SU-DHL-6 (cell line): ENCODE measurements around the gene ALDH4A1.

Experiments
- H2AFZ ChIP-seq: fragments of 200-600 bp; sonication (generic); 2 replicates; pipeline ENCODE4 v1.6.1; 2014; ENCODE audit warnings: low read depth, mild to moderate bottlenecking, moderate library complexity, mixed read lengths, antibody characterized with exemption, low read length; ENCODE audit not compliant: severe bottlenecking
- H3F3A ChIP-seq: fragments of 200-600 bp; shearing (Covaris generic); 2 replicates; pipeline ENCODE4 v1.6.0; 2016; ENCODE audit warnings: antibody characterized with exemption, mild to moderate bottlenecking; ENCODE audit not compliant: insufficient read depth
- H3K27ac ChIP-seq: fragments of 200-600 bp; sonication (generic); 2 replicates; pipeline ENCODE4 v1.5.1; 2016; ENCODE audit warnings: low read depth, mild to moderate bottlenecking, low read length, moderate library complexity, mixed read lengths
- H3K27me3 ChIP-seq: fragments of 200-600 bp; sonication (generic), shearing (Covaris generic); 2 replicates; pipeline ENCODE4 v1.6.0; 2014; ENCODE audit warnings: mild to moderate bottlenecking, low read length
- H3K36me3 ChIP-seq: fragments of 200-600 bp; sonication (generic); 2 replicates; pipeline ENCODE4 v1.6.1; 2014; ENCODE audit warnings: mild to moderate bottlenecking, low read length, mixed read lengths
- H3K4me2 ChIP-seq: fragments of 300-600, 200-600 bp; shearing (Covaris generic), sonication (generic); 2 replicates; pipeline ENCODE4 v1.6.0; 2014; ENCODE audit warnings: low read length, low read depth, mild to moderate bottlenecking; ENCODE audit not compliant: poor library complexity, severe bottlenecking
- H3K4me3 ChIP-seq: fragments of 200-600 bp; sonication (generic); 2 replicates; pipeline ENCODE4 v1.5.1; 2014; ENCODE audit warnings: antibody characterized with exemption, low read length, mild to moderate bottlenecking, mixed read lengths; ENCODE audit not compliant: insufficient read depth, poor library complexity, severe bottlenecking
- H3K79me2 ChIP-seq: fragments of 200-600 bp; sonication (generic); 2 replicates; pipeline ENCODE4 v1.6.1; 2014; ENCODE audit warnings: mild to moderate bottlenecking, low read length, moderate library complexity; ENCODE audit not compliant: insufficient read depth
- H3K9ac ChIP-seq: fragments of 200-600 bp; sonication (generic); 2 replicates; pipeline ENCODE4 v1.7.0; 2014; ENCODE audit warnings: mild to moderate bottlenecking, low read length
- H3K9me2 ChIP-seq: fragments of 200-600 bp; sonication (generic); replicated peaks from 2 replicates; pipeline ENCODE4 v1.6.1; 2014; ENCODE audit warnings: low read length; ENCODE audit not compliant: insufficient read depth
- H3K9me3 ChIP-seq: fragments of 200-600 bp; sonication (generic); 2 replicates; pipeline ENCODE4 v1.6.1; 2014; ENCODE audit warnings: low read length, mixed read lengths; ENCODE audit not compliant: insufficient read depth
- H4K20me1 ChIP-seq: fragments of 200-600 bp; sonication (generic); 2 replicates; pipeline ENCODE4 v1.6.1; 2014; ENCODE audit warnings: low read depth, mild to moderate bottlenecking, antibody characterized with exemption, low read length, moderate library complexity, mixed read lengths
- CTCF ChIP-seq: fragments of 200-600 bp; sonication (generic); IDR thresholded peaks from one replicate; pipeline ENCODE4 v1.5.1; 2017; ENCODE audit warnings: antibody characterized with exemption, mild to moderate bottlenecking, low read length, moderate library complexity; ENCODE audit not compliant: insufficient read depth, poor library complexity, severe bottlenecking
- EZH2phosphoT487 ChIP-seq: fragments of 200-600 bp; sonication (generic), shearing (Covaris generic); conservative IDR thresholded peaks from 2 replicates; pipeline ENCODE4 v1.6.1; 2018; ENCODE audit warnings: mild to moderate bottlenecking, antibody characterized with exemption, low read length, moderate library complexity, mixed read lengths

ALDH4A1 gene

GRCh38 chr1:18932387-18932786 lies 30.0 kb upstream of the ALDH4A1 start:
- no peaks in the 10 kb centered on the region for H3K79me2 ChIP-seq
- no peak for TF ChIP-seq CTCF

GRCh38 chr1:18931730-18932129 lies 29.4 kb upstream of the ALDH4A1 start:
- no peaks in the 10 kb centered on the region for H3K9me2 ChIP-seq
- peaks cover 9% of the 10 kb centered on the region; the same call in 1 of the 2 replicates for H3F3A ChIP-seq
- no peak overlapping the region for H2AFZ ChIP-seq
- H3K4me2 ChIP-seq, result no peak overlapping the region
- no peaks in the 10 kb centered on the region for H4K20me1 ChIP-seq
- TF ChIP-seq CTCF, result no peak
- no peak for TF ChIP-seq EZH2phosphoT487
- no peaks in the 10 kb centered on the region for H3K9me3 ChIP-seq
- no peak overlapping the region for H3K9ac ChIP-seq
- H3K27me3 ChIP-seq, result no peaks in the 10 kb centered on the region
- no peak overlapping the region for H3K4me3 ChIP-seq
- no peak overlapping the region for H3K27ac ChIP-seq
- no peaks in the 10 kb centered on the region for H3K79me2 ChIP-seq
- H3K36me3 ChIP-seq, result no peaks in the 10 kb centered on the region

More at GRCh38 chr1:18932387-18932786, 30.0 kb upstream of the ALDH4A1 start:
- Histone ChIP-seq H3F3A (peaks cover 4% of the 10 kb centered on the region; the same call in 1 of the 2 replicates), H3K4me3 (no peak overlapping the region), H4K20me1 (no peaks in the 10 kb centered on the region), H3K9me3 (no peaks in the 10 kb centered on the region), H3K4me2 (no peak overlapping the region), H3K9ac (no peak overlapping the region), H3K36me3 (no peaks in the 10 kb centered on the region), H3K27ac (no peak overlapping the region), H3K27me3 (no peaks in the 10 kb centered on the region), H2AFZ (no peak overlapping the region), H3K9me2 (no peaks in the 10 kb centered on the region)

GRCh38 chr1:18929686-18930085 lies 27.3 kb upstream of the ALDH4A1 start:
- Histone ChIP-seq H3K9ac (no peak overlapping the region), H3K27me3 (no peaks in the 10 kb centered on the region), H3F3A (peaks cover 9% of the 10 kb centered on the region; the same call in 1 of the 2 replicates), H3K4me2 (no peak overlapping the region), H2AFZ (no peak overlapping the region), H3K27ac (no peak overlapping the region), H3K4me3 (no peak overlapping the region), H3K9me2 (no peaks in the 10 kb centered on the region), H3K9me3 (no peaks in the 10 kb centered on the region), H3K36me3 (no peaks in the 10 kb centered on the region), H4K20me1 (no peaks in the 10 kb centered on the region), H3K79me2 (no peaks in the 10 kb centered on the region)
- no peak for TF ChIP-seq EZH2phosphoT487
- no peak for TF ChIP-seq CTCF
